ENCODE data around the gene MGAT1. TPM values are rescaled to one million over a fixed set of nuclear protein-coding genes. Genes with fewer than 3 reads are reported as not detected.

The MGAT1 gene
- polyA plus RNA-seq, 3 donors from 2014 or later, result 220 to 241 (median 238) TPM

DNA sequence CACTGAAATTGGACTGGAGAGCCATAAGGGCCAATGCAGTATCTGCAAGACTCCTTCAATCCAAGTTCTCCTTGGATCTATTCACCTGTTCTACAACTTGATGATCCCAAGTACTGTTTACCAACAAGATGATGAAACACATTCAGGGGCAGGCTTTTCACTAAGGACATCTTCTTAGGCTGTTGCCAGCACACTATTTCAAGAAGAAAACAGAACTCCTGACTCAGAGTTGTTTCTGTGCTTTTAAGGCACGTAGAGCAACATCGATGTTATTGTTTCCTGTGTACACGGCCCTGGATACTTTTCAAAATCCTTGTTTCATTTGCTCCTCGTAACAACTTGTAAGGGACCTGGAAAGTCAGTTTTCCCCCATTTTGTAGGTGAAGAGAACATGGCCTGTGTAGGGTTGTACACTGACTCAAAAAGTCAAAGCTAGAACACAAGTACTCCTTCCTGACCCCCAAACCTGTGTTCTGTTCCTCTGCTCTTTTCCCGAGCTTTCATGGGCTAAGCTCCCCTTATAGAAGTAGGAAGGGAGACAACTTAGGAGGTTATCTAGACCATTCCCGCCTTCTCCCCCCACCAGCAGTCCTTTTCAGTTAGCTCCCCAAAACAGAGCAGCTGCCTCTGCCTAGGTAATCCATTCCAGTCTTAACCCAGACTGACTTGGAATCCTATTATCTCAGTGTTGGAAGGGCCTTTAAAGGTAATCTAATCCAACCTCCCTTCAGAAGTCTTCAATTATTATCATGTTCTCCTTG, 5.2 kb upstream of the MGAT1 start:
- Mint-ChIP-seq H3K4me1 (peaks cover 74 to 77% of the 10 kb centered on the region in 2 donors), H3K36me3 (peaks cover 0 to 5% (median 3%) of the 10 kb centered on the region in 3 donors), H3K27me3 (ENCODE audit: low read depth in 3 of 3) (peaks cover 20 to 37% (median 25%) of the 10 kb centered on the region in 3 donors), H3K4me3 (peak overlapping the region; percentile 60 to 98 (median 74)), H3K9me3 (no peaks in the 10 kb centered on the region), H3K27ac (peak overlapping the region; percentile 94 to 99 (median 97))
- DNase-seq, result no peak

DNA sequence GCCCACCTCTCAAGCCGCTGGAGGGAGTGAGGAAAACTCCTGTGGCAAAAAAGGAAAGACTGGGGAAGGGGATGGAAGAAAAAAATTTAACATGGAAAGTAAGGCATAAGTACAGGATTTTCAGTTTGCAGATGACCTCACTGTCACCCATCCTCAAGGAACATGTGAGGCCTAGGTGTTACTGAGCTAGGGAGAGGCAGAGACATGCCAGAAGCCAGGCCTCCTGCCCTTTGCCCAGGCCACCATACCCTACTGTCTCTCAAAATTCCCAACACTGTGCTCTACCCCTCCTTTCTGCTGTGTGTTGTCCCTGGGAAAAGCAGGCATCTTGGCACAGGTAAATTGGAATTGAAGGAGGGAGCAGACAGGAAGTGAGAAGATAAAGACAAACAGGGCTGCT, 4.4 kb upstream of the MGAT1 start:
- Mint-ChIP-seq H3K36me3 (peaks cover 0 to 5% (median 3%) of the 10 kb centered on the region in 3 donors), H3K9me3 (no peaks in the 10 kb centered on the region), H3K4me3 (peak overlapping the region; percentile 44 to 98 (median 74)), H3K4me1 (peaks cover 72 to 76% of the 10 kb centered on the region in 2 donors), H3K27me3 (ENCODE audit: low read depth in 3 of 3) (peaks cover 20 to 35% (median 25%) of the 10 kb centered on the region in 3 donors), H3K27ac (peak overlapping the region; percentile 61 to 99 (median 97))
- DNase-seq, result no peak

DNA sequence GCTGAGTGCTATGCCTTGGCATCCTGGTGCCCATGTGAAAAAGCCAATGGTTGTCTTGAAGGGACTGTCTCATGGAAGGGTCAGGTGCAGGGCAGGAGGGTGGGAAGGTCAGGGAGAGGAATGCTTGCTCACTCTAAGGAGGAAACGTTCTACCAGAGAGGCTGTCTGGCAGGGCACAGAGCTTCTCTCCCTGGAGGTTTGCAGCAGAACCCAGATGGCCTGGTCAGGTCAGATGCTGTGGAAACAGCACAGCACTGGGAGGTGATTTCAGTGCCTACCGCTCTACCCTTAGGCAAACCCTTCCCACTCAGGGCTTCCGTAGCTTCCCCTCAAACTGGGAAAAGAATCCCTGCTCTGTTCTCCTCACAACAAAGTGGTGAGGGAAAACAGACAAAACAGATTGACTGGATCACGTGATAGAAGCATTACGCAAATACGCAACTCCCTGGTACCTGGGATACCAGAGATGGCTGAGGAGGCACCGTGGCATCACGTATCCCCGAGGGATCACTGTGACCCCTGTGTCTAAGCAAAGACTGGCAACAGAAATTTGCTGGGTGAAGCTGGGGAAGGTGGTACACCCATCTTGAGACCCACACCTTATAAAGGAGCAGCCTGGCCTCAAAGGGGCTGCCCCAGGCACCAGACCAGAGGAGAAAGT, 3.9 kb upstream of the MGAT1 start:
- H3K27me3 Mint-ChIP-seq (ENCODE audit: low read depth in 3 of 3), result peaks cover 20 to 33% (median 27%) of the 10 kb centered on the region in 3 donors
- H3K9me3 Mint-ChIP-seq, result no peaks in the 10 kb centered on the region
- peaks cover 72 to 76% of the 10 kb centered on the region in 2 donors for H3K4me1 Mint-ChIP-seq
- peaks cover 0 to 5% (median 3%) of the 10 kb centered on the region in 3 donors for H3K36me3 Mint-ChIP-seq
- peak overlapping the region; percentile 61 to 99 (median 95) for H3K27ac Mint-ChIP-seq
- DNase-seq, result no peak
- peak overlapping the region; percentile 9 to 98 (median 33) for H3K4me3 Mint-ChIP-seq

DNA sequence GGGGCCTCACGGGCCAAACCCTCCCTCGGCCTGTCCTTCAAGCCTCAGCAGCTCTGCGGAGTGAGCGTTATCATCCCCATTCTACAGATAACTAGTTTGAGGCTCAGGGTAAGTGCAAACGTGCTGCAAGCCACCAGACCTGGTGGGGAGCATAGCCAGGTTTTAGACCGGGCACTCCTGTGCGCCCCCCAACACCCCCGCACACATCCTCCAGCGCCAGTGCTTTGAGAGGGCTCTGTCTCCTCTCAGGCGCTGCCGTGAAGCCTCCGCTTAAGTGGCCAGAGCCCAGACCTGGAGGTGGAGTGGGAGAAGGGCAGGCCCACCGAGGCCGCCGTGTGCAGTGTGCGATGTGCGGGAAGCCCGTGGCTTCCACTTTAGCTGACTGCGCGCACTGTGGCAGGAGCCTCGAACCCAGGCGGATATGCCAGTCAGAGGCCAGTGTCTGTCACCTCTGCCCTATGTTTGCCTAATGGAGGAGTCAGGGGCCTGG, 1.6 kb upstream of the MGAT1 start:
- peak overlapping the region; percentile 91 to 97 (median 96) for H3K4me3 Mint-ChIP-seq
- peaks cover 0 to 5% (median 3%) of the 10 kb centered on the region in 3 donors for H3K36me3 Mint-ChIP-seq
- DNase-seq, result peak; percentile 64 to 72 (median 71)
- H3K27me3 Mint-ChIP-seq (ENCODE audit: low read depth in 3 of 3), result peaks cover 6 to 17% (median 13%) of the 10 kb centered on the region in 3 donors
- peaks cover 83 to 85% of the 10 kb centered on the region in 2 donors for H3K4me1 Mint-ChIP-seq
- H3K27ac Mint-ChIP-seq, result peak overlapping the region; percentile 94 to 99 (median 97)
- H3K9me3 Mint-ChIP-seq, result no peaks in the 10 kb centered on the region

DNA sequence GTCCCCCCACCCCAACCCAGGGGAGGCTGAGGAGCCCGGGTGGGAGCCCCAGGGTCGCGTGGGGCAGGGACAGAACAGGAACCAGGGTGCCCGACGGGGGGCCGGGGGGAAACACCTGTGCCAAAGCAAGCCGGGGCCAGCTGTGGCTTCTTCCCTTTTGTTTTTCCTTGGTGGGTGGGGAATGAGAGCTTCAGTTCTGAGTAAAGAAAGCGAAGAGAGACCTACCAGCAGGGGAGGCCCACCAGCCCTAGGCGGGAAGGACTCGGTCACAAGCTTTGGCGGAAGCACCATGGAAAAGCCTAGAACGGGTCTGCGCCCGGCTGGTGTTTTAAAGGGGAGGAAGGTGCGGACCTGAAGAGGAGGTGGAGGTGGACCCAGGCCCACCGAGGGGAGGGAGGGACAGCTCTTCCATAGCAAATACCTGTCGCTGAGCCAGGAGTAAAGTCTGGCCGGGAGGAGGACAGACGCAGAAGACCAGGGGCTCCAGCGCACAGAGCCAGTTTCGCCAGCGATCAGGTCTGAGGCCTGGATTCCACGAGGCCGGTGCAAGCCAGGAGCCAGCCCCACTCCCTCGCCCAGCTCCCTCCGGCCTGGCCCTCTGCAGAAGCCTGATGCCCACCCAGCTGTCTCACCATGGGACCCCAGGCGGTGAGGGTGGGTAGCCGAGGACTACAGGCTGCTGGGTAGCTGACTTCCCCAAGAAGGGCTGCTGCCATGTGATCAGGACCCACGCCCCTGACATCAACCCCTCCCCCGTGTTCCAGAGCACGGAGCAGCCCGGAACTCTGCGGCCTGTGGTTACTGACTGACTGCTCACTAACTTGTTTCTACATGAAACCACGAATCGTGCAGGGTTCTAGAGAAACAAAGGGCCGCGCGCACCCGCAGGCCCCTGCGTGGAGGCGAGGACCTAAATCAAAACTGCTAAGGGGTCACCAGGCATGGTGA, 849 bp upstream of the MGAT1 start:
- H3K27me3 Mint-ChIP-seq (ENCODE audit: low read depth in 3 of 3), result peaks cover 6 to 17% (median 13%) of the 10 kb centered on the region in 3 donors
- H3K9me3 Mint-ChIP-seq, result no peaks in the 10 kb centered on the region
- H3K4me3 Mint-ChIP-seq, result peak overlapping the region; percentile 91 to 97 (median 96)
- H3K36me3 Mint-ChIP-seq, result peaks cover 0 to 6% (median 0%) of the 10 kb centered on the region in 3 donors
- peak overlapping the region; percentile 94 to 99 (median 97) for H3K27ac Mint-ChIP-seq
- peaks cover 83 to 85% of the 10 kb centered on the region in 2 donors for H3K4me1 Mint-ChIP-seq
- DNase-seq, result peak; percentile 90 to 91 (median 91)

DNA sequence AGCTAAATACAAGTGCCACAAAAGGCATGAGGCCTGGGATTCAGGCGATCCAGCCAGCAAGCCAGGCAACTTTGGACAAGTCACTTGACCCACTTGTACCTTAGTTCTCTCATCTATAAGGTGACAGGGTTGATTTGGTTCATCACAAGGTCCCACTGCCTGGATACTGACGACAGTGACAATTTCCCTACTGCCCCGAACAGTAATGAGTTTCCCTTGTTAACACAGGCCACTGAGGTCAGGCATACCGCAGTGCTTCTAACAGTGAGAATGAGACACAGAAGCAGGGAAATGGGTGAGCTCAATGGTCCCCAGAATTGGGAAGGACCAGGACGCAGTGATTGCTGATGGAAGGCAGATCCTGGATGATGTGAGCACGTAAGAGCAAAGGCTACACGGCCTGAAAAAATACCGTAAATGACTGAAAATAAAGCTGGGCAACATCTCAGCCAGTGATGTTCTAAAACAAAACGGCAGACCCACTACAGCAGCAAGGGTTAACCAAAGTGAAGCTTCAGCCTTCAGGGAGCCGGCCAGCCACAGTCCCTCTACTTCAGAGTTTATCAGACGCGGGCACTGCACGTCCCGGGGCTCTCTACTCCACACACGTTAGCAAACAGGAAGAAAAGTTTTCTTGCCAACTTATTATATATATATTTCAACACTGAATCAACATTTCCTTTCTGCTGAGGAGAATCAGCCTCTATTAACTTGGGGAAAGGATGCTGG, 846 bp downstream of the MGAT1 start:
- Mint-ChIP-seq H3K27ac (peak overlapping the region; percentile 88 to 98 (median 94)), H3K36me3 (peaks cover 0 to 4% (median 0%) of the 10 kb centered on the region in 3 donors), H3K4me1 (peaks cover 82 to 83% of the 10 kb centered on the region in 2 donors), H3K9me3 (no peaks in the 10 kb centered on the region), H3K27me3 (ENCODE audit: low read depth in 3 of 3) (peaks cover 6 to 17% (median 13%) of the 10 kb centered on the region in 3 donors), H3K4me3 (peak overlapping the region; percentile 93 to 96 (median 95))
- DNase-seq, result no peak

DNA sequence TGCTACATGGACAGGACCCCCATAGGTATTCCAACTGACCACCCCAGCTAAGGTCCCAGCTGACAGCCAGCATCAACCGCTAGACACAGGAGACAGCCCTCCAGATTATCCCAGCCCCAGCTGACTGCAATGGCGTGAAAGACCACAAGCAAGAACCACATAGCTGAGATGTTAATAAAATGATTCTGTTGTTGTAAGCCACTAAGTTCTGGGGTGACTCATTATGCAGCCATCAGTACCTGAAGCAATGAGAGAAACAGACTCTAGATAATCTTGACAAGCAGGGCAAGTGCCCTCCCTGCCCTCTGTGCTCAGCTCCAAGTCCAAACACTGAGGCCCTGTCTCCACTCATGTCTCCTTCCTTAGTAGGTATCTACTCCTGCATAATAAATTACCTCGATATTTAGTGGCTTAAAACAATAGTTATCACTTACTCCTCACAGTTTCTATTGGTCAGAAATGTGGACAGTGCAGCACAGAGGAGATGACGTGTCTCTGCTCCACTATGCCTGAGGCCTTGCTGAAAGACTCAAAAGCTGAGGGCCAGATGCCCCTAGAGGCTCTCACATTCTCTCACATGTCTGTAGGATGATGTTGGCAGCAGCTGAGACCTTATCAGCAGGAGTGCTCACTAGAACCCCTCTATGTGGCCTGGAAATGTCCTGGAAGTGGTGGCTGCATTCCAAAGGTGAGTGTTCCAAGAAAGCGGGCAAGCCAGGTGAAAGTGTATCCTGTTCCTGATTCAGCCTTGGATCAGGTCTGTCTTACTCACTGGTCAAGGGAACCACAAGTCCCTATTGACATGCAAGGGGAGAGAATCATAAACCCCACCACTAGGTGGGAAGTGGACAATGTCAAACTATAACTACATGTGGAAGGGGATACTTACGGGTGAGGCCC, 2.5 kb downstream of the MGAT1 start:
- no peaks in the 10 kb centered on the region for H3K9me3 Mint-ChIP-seq
- peaks cover 0 to 4% (median 0%) of the 10 kb centered on the region in 3 donors for H3K36me3 Mint-ChIP-seq
- H3K4me3 Mint-ChIP-seq, result peak overlapping the region; percentile 93 to 96 (median 95)
- peak overlapping the region; percentile 63 to 98 (median 91) for H3K27ac Mint-ChIP-seq
- H3K27me3 Mint-ChIP-seq (ENCODE audit: low read depth in 3 of 3), result peaks cover 6 to 14% (median 13%) of the 10 kb centered on the region in 3 donors
- DNase-seq, result peak; percentile 36 to 46 (median 42)
- H3K4me1 Mint-ChIP-seq, result peaks cover 82 to 83% of the 10 kb centered on the region in 2 donors

DNA sequence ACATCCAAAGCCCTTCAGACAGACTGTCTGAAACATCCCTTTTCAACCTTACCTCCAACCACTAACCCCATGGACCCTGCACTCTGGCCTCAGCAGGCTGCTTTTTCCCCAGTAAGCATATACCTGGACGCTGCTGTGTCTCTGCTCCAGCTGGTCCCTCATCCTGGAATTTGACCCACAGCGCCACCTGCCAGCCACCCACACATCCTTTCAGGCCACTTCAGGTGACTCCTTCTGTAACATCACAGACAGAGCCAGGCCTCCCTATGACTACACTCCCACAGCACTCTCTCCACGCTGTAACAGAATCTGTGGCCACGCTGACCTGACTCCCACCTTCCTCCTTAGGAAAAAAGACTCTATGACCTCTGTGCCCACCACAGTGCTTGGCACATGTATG, 3.4 kb downstream of the MGAT1 start:
- peak overlapping the region; percentile 93 to 96 (median 95) for H3K4me3 Mint-ChIP-seq
- peaks cover 78 to 83% of the 10 kb centered on the region in 2 donors for H3K4me1 Mint-ChIP-seq
- H3K27ac Mint-ChIP-seq, result peak overlapping the region; percentile 63 to 97 (median 88)
- DNase-seq, result no peak
- H3K27me3 Mint-ChIP-seq (ENCODE audit: low read depth in 3 of 3), result peaks cover 6 to 12% (median 9%) of the 10 kb centered on the region in 3 donors
- H3K9me3 Mint-ChIP-seq, result no peaks in the 10 kb centered on the region
- peaks cover 0 to 4% (median 0%) of the 10 kb centered on the region in 3 donors for H3K36me3 Mint-ChIP-seq

DNA sequence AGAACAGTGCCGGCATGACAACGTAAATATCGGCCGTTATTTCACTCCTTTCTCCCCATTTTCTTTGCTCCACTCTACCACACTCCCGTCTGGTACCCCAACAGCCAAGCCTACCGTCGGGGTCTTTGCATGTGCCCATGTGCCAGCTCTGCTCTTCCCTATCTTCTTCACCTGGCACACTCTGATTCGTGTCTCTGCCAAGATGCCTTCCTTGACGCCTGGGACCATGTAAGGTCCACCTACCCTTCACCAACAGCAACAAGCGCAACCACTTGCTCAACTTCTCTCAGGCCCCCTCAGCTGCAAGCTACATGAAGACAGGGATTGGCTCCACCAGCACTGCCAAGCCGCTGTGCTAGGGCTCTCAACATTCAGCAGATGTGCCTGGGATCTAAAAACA, 4.4 kb downstream of the MGAT1 start:
- DNase-seq, result no peak
- H3K27me3 Mint-ChIP-seq (ENCODE audit: low read depth in 3 of 3), result peaks cover 0 to 3% (median 2%) of the 10 kb centered on the region in 3 donors
- no peaks in the 10 kb centered on the region for H3K9me3 Mint-ChIP-seq
- peaks cover 0 to 4% (median 0%) of the 10 kb centered on the region in 3 donors for H3K36me3 Mint-ChIP-seq
- peaks cover 79 to 87% of the 10 kb centered on the region in 2 donors for H3K4me1 Mint-ChIP-seq
- H3K4me3 Mint-ChIP-seq, result peak overlapping the region; percentile 1 to 95 (median 44)
- H3K27ac Mint-ChIP-seq, result peak overlapping the region; percentile 68 to 93 (median 82)

DNA sequence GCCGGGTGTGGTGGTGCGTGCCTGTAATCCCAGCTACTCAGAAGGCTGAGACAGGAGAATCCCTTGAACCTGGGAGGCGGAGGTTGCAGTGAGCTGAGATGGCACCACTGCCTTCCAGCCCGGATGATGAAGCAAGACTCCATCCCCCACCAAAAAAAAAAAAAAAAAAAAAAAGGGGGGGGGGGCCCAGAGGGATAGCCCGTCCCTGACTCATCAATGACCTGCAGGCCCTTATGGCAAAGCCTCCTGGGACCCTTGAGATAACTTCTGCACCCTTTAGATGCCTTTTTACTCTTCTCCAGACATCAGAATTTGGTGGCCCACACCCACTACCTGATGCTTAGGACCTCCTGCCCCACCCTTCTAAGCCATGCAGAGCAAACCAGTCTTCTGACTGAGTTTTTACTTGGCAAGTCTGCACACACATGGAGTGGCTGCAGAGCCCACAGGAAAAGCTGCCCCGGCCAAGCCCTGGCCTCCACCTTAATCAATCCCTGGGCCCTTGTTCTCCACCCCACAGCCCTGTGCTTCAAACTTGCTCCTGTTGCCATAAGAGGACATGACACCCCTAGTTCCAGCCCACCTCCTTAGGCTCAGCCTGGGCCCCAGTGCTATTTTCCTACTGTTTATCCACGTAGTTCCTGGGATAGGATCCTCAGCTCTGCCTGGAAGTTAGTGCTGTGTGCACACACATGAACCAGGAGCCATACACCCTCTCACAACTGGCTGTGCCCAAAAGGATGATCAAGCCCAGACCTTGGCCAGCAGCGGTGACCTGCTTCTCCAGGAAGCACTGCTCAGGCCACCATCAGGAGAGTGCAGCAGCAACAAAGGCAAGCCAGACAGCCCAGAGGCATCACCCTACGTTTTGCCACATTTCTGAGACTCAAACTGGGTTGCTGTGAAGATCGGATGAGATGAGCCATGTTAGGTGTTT, 5.1 kb downstream of the MGAT1 start:
- Mint-ChIP-seq H3K4me3 (peak overlapping the region; percentile 1 to 95 (median 44)), H3K27me3 (ENCODE audit: low read depth in 3 of 3) (peaks cover 0 to 2% (median 0%) of the 10 kb centered on the region in 3 donors), H3K9me3 (no peaks in the 10 kb centered on the region), H3K36me3 (peaks cover 0 to 4% (median 0%) of the 10 kb centered on the region in 3 donors), H3K27ac (peak overlapping the region; percentile 62 to 93 (median 82)), H3K4me1 (peaks cover 85 to 91% of the 10 kb centered on the region in 2 donors)
- DNase-seq, result no peak

Measured in immature natural killer cell (primary cell).